Measurements from ENCODE around the gene COP1. TPM values are rescaled to one million over a fixed set of nuclear protein-coding genes. Genes with fewer than 3 reads are reported as not detected.

Gene COP1
- total RNA-seq, 1 donor from 2014 or later = 38.7 TPM

GRCh38 chr1:176165573-176165972 is 41.5 kb downstream of the COP1 start:
- Histone ChIP-seq H3K9me3 (no peaks in the 10 kb centered on the region), H3K4me1 (no peaks in the 10 kb centered on the region), H3K4me3 (no peak overlapping the region), H3K27ac (no peak overlapping the region), H3K36me3 (peaks cover 30% of the 10 kb centered on the region), H3K27me3 (no peaks in the 10 kb centered on the region)
- ATAC-seq (no peak), DNase-seq (no peak)
- TF ChIP-seq CTCF (IDR thresholded peaks at IDR 0.05) = no peak
- intact Hi-C loops (cut with DNase I) = no loop called here

GRCh38 chr1:176164014-176164678 is 42.9 kb downstream of the COP1 start:
- H3K9me3 ChIP-seq = no peaks in the 10 kb centered on the region
- H3K27me3 ChIP-seq = no peaks in the 10 kb centered on the region
- intact Hi-C loops (cut with DNase I) = no loop called here
- ATAC-seq (no peak), DNase-seq (no peak)
- no peaks in the 10 kb centered on the region for H3K4me1 ChIP-seq
- no peak for TF ChIP-seq CTCF (IDR thresholded peaks at IDR 0.05)
- H3K4me3 ChIP-seq = no peak overlapping the region
- H3K27ac ChIP-seq = no peak overlapping the region
- peaks cover 37% of the 10 kb centered on the region for H3K36me3 ChIP-seq

GRCh38 chr1:176159993-176160392 is 47.1 kb downstream of the COP1 start:
- Histone ChIP-seq H3K9me3 (peaks cover 18% of the 10 kb centered on the region), H3K27ac (no peak overlapping the region), H3K4me1 (no peaks in the 10 kb centered on the region), H3K36me3 (peaks cover 32% of the 10 kb centered on the region), H3K27me3 (no peaks in the 10 kb centered on the region), H3K4me3 (no peak overlapping the region)
- ATAC-seq = no peak
- TF ChIP-seq CTCF (IDR thresholded peaks at IDR 0.05) = no peak
- intact Hi-C loops (cut with DNase I) = no loop called here
- no peak for DNase-seq

- intact Hi-C loops (cut with DNase I) = no loop called here
- Histone ChIP-seq H3K27ac (no peak overlapping the region), H3K27me3 (no peaks in the 10 kb centered on the region), H3K4me1 (no peaks in the 10 kb centered on the region), H3K36me3 (peaks cover 30% of the 10 kb centered on the region), H3K9me3 (peaks cover 18% of the 10 kb centered on the region), H3K4me3 (no peak overlapping the region)
- no peak for TF ChIP-seq CTCF (IDR thresholded peaks at IDR 0.05)
- ATAC-seq (no peak), DNase-seq (no peak)
These were observed 49.1 kb downstream of the COP1 start for GRCh38 chr1:176157995-176158394.

- ATAC-seq = no peak
- DNase-seq = no peak
- H3K4me3 ChIP-seq = no peak overlapping the region
- no peak overlapping the region for H3K27ac ChIP-seq
- H3K9me3 ChIP-seq = no peaks in the 10 kb centered on the region
- intact Hi-C loops (cut with DNase I) = no loop called here
- no peaks in the 10 kb centered on the region for H3K27me3 ChIP-seq
- H3K4me1 ChIP-seq = no peaks in the 10 kb centered on the region
- peaks cover 10% of the 10 kb centered on the region for H3K36me3 ChIP-seq
- TF ChIP-seq CTCF (IDR thresholded peaks at IDR 0.05) = no peak
These were observed 56.9 kb downstream of the COP1 start for GRCh38 chr1:176149939-176150807.

All from upper lobe of right lung (tissue), 1 donor.